GM18873 (cell line): ENCODE measurements around the gene MBD3L2.
"Not testable (repeated sequence)": the region's sequence is repeated elsewhere in the genome, so short reads cannot be mapped to it uniquely, and the experiment has no call there.

Experiments used
- ATAC-seq: cut with Tn5 transposase; IDR thresholded peaks from one replicate; pipeline ENCODE4 v1.9.1; 2021; ENCODE audit warnings: mild to moderate bottlenecking, moderate library complexity, moderate number of reproducible peaks; ENCODE audit not compliant: unreplicated experiment, low FRiP score

MBD3L2 gene

GRCh38 chr19:7058576-7058975 lies 9.5 kb downstream of the MBD3L2 start, which contains the start of gene MBD3L3:
Gene MBD3L3 (minus strand): TSS chr19:7058676. CDS start chr19:7058605, 71 bp downstream.
- not testable (repeated sequence) for ATAC-seq

- not testable (repeated sequence) for ATAC-seq
Observed at GRCh38 chr19:7059977-7060376, 10.9 kb downstream of the MBD3L2 start.

GRCh38 chr19:7063339-7063738 lies 14.2 kb downstream of the MBD3L2 start:
- ATAC-seq = no peak

- ATAC-seq = no peak
Observed at GRCh38 chr19:7063764-7064418, 14.8 kb downstream of the MBD3L2 start.

- not testable (repeated sequence) for ATAC-seq
Observed at GRCh38 chr19:7067122-7067521, 18.0 kb downstream of the MBD3L2 start.

GRCh38 chr19:7067716-7068115 lies 18.6 kb downstream of the MBD3L2 start:
- no peak for ATAC-seq

- ATAC-seq = no peak
Observed at GRCh38 chr19:7068599-7068998, 19.5 kb downstream of the MBD3L2 start.

GRCh38 chr19:7069042-7069903 lies 20.2 kb downstream of the MBD3L2 start, which contains the start of gene ZNF557:
Gene ZNF557 (plus strand): TSS chr19:7069703. CDS start chr19:7075075, 5,372 bp downstream.
- ATAC-seq = peak; percentile 77

- ATAC-seq = peak; percentile 20
Observed at GRCh38 chr19:7069904-7070226, 20.7 kb downstream of the MBD3L2 start.

- ATAC-seq = no peak
Observed at GRCh38 chr19:7072541-7072940, 23.4 kb downstream of the MBD3L2 start.

- no peak for ATAC-seq
Observed at GRCh38 chr19:7074705-7075282, 25.7 kb downstream of the MBD3L2 start.

GRCh38 chr19:7076151-7076550 lies 27.0 kb downstream of the MBD3L2 start:
- no peak for ATAC-seq

GRCh38 chr19:7078008-7078407 lies 28.9 kb downstream of the MBD3L2 start:
- ATAC-seq = no peak

- no peak for ATAC-seq
Observed at GRCh38 chr19:7083076-7083956, 34.2 kb downstream of the MBD3L2 start.

GRCh38 chr19:7088999-7089398 lies 39.9 kb downstream of the MBD3L2 start:
- ATAC-seq = no peak

GRCh38 chr19:7098096-7098495 lies 49.0 kb downstream of the MBD3L2 start:
- no peak for ATAC-seq

GRCh38 chr19:7098701-7099596 lies 49.8 kb downstream of the MBD3L2 start:
- ATAC-seq = peak; percentile 77

- ATAC-seq = no peak
Observed at GRCh38 chr19:7099597-7099921, 50.4 kb downstream of the MBD3L2 start.
